HEK293 (cell line): Measurements from ENCODE around the gene FOXP1.

Experiments
- GLIS2 ChIP-seq: fragments of 450-650 bp; formaldehyde crosslinking; IDR thresholded peaks from 2 replicates; pipeline ENCODE4 v1.5.1; 2016; ENCODE audit warnings: missing biosample characterization, missing genetic modification characterization
- HIC1 ChIP-seq: fragments of 450-650 bp; formaldehyde crosslinking; IDR thresholded peaks from 2 replicates; pipeline ENCODE4 v1.5.1; 2016; ENCODE audit warnings: missing biosample characterization, missing genetic modification characterization
- SALL2 ChIP-seq: fragments of 450-650 bp; formaldehyde crosslinking; IDR thresholded peaks from 2 replicates; pipeline ENCODE4 v1.5.0; 2017; ENCODE audit warnings: missing biosample characterization, mild to moderate bottlenecking, missing genetic modification characterization, borderline replicate concordance
- TRIM28 ChIP-seq: IDR thresholded peaks from 2 replicates; pipeline ENCODE4 v1.6.1; 2011; ENCODE audit warnings: low read length, control low read depth, borderline replicate concordance
- ZEB2 ChIP-seq: fragments of 450-650 bp; formaldehyde crosslinking; IDR thresholded peaks from 2 replicates; pipeline ENCODE4 v1.5.1; 2016; ENCODE audit warnings: missing biosample characterization, missing genetic modification characterization
- ZNF133 ChIP-seq: fragments of 450-650 bp; formaldehyde crosslinking; IDR thresholded peaks from 2 replicates; pipeline ENCODE4 v1.5.1; 2016; ENCODE audit warnings: missing biosample characterization, missing genetic modification characterization
- ZNF146 ChIP-seq: fragments of 450-650 bp; formaldehyde crosslinking; IDR thresholded peaks from 2 replicates; pipeline ENCODE4 v1.5.1; 2016; ENCODE audit warnings: missing biosample characterization, missing genetic modification characterization
- ZNF335 ChIP-seq: fragments of 450-650 bp; formaldehyde crosslinking; conservative IDR thresholded peaks from 2 replicates; pipeline ENCODE4 v1.5.1; 2016; ENCODE audit warnings: missing biosample characterization, missing genetic modification characterization
- ZNF350 ChIP-seq: fragments of 450-650 bp; formaldehyde crosslinking; IDR thresholded peaks from 2 replicates; pipeline ENCODE4 v1.5.0; 2017; ENCODE audit warnings: missing biosample characterization, mild to moderate bottlenecking, missing genetic modification characterization
- ZNF510 ChIP-seq: fragments of 450-650 bp; formaldehyde crosslinking; IDR thresholded peaks from 2 replicates; pipeline ENCODE4 v1.5.1; 2018; ENCODE audit warnings: mild to moderate bottlenecking, missing genetic modification characterization, missing biosample characterization; ENCODE audit not compliant: insufficient replicate concordance
- ZNF843 ChIP-seq: fragments of 450-650 bp; formaldehyde crosslinking; IDR thresholded peaks from 2 replicates; pipeline ENCODE4 v1.5.1; 2016; ENCODE audit warnings: missing biosample characterization, missing genetic modification characterization
- ZSCAN23 ChIP-seq: fragments of 450-650 bp; formaldehyde crosslinking; IDR thresholded peaks from 2 replicates; pipeline ENCODE4 v1.5.1; 2016; ENCODE audit warnings: missing biosample characterization, missing genetic modification characterization
- TF ChIP-seq, protein P1 (sequence below): fragments of 450-650 bp; formaldehyde crosslinking; IDR thresholded peaks from 2 replicates; pipeline ENCODE4 v1.5.1; 2016; ENCODE audit warnings: missing biosample characterization, missing genetic modification characterization

GRCh38 chr3:71443332-71443731 lies 140.2 kb downstream of the FOXP1 start:
- TF ChIP-seq ZNF510 (tag by site-specific recombination): no peak
- no peak for TF ChIP-seq ZNF843
- TF ChIP-seq, protein P1, sequence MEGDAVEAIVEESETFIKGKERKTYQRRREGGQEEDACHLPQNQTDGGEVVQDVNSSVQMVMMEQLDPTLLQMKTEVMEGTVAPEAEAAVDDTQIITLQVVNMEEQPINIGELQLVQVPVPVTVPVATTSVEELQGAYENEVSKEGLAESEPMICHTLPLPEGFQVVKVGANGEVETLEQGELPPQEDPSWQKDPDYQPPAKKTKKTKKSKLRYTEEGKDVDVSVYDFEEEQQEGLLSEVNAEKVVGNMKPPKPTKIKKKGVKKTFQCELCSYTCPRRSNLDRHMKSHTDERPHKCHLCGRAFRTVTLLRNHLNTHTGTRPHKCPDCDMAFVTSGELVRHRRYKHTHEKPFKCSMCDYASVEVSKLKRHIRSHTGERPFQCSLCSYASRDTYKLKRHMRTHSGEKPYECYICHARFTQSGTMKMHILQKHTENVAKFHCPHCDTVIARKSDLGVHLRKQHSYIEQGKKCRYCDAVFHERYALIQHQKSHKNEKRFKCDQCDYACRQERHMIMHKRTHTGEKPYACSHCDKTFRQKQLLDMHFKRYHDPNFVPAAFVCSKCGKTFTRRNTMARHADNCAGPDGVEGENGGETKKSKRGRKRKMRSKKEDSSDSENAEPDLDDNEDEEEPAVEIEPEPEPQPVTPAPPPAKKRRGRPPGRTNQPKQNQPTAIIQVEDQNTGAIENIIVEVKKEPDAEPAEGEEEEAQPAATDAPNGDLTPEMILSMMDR (tag by site-specific recombination): no peak
- no peak for TF ChIP-seq GLIS2
- TF ChIP-seq TRIM28: no peak
- TF ChIP-seq ZNF350: no peak
- TF ChIP-seq HIC1: no peak
- no peak for TF ChIP-seq ZEB2 (tag by site-specific recombination)
- no peak for TF ChIP-seq SALL2 (tag by site-specific recombination)
- no peak for TF ChIP-seq ZNF133
- no peak for TF ChIP-seq ZNF335
- no peak for TF ChIP-seq ZSCAN23 (tag by site-specific recombination)
- no peak for TF ChIP-seq ZNF146 (tag by site-specific recombination)
